Testis (tissue), 2 donors: ENCODE data around the gene TBX1.

Experiments
- POLR2A ChIP-seq: fragments of 450-650 bp; IDR thresholded peaks from one replicate; pipeline ENCODE4 v1.6.1; 2017; ENCODE audit warnings: antibody characterized with exemption, mild to moderate bottlenecking, moderate library complexity
- TF ChIP-seq, protein P1 (sequence below), 3 experiments: fragments of 450-650 bp in 2 of 3; fragments of 200-600 bp in 1 of 3; sonication (generic) in 1 of 3; IDR thresholded peaks; one replicate each; pipeline ENCODE4 v1.5.1; 2016 to 2019; ENCODE audit warnings: antibody characterized with exemption in 3 of 3, mild to moderate bottlenecking in 2 of 3, moderate library complexity in 1 of 3

DNA sequence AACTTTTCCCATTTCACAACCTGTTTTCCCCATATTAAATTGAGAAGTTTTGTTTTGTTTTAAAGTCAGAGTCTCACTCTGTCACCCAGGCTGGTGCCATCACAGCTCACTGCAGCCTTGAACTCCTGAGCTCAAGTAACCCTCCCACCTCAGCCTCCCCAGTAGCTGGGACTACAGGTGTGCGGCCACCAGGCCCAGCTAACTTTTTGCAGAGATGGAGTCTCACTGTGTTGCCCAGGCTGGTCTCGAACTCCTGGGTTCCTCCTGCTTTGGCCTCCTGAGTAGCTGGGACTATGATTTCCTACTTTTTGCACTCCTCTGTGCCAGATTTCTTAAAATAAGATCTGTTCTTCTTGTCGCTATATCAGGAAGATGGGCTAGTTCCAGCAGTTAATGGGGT lies 49.2 kb downstream of the TBX1 start:
- no peak for TF ChIP-seq POLR2A
- TF ChIP-seq, protein P1, sequence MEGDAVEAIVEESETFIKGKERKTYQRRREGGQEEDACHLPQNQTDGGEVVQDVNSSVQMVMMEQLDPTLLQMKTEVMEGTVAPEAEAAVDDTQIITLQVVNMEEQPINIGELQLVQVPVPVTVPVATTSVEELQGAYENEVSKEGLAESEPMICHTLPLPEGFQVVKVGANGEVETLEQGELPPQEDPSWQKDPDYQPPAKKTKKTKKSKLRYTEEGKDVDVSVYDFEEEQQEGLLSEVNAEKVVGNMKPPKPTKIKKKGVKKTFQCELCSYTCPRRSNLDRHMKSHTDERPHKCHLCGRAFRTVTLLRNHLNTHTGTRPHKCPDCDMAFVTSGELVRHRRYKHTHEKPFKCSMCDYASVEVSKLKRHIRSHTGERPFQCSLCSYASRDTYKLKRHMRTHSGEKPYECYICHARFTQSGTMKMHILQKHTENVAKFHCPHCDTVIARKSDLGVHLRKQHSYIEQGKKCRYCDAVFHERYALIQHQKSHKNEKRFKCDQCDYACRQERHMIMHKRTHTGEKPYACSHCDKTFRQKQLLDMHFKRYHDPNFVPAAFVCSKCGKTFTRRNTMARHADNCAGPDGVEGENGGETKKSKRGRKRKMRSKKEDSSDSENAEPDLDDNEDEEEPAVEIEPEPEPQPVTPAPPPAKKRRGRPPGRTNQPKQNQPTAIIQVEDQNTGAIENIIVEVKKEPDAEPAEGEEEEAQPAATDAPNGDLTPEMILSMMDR (IDR thresholded peaks at IDR 0.05) = no peak
